ENCODE data around the gene KAT6B. TPM values are rescaled to one million over a fixed set of nuclear protein-coding genes. Genes with fewer than 3 reads are reported as not detected.
"Not testable (repeated sequence)": the region's sequence is repeated elsewhere in the genome, so short reads cannot be mapped to it uniquely, and the experiment has no call there.

The KAT6B gene
- total RNA-seq, 1 donor from 2014 or later: 48.3 TPM

DNA sequence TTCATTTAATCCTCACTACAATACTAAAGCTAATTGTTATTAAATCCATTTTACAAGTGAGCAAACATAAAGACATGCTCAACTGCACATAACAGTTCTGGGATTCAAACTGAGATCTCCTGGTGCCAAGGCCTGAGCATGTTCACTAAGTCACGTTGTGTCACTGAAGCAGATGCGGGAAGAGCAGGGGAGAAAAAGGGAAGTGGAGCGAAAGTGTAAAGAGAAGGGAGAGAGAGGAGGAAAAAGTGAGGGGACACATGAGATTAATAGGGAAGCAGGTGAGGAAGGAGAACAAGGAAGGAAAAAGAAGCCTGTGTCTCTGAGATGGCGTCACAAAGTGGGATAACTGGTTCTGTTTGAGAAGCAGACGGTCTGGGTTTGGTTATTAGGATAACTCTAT lies 38.9 kb upstream of the KAT6B start:
- Mint-ChIP-seq H3K27ac (no peak overlapping the region), H3K4me1 (ENCODE audit: unreplicated experiment) (peaks cover under 1% of the 10 kb centered on the region), H3K27me3 (no peaks in the 10 kb centered on the region), H3K36me3 (no peaks in the 10 kb centered on the region), H3K4me3 (no peak overlapping the region), H3K9me3 (peaks cover 11% of the 10 kb centered on the region)
- no peak for DNase-seq (ENCODE audit: extremely low spot score, unreplicated experiment)
- TF ChIP-seq, protein P1, sequence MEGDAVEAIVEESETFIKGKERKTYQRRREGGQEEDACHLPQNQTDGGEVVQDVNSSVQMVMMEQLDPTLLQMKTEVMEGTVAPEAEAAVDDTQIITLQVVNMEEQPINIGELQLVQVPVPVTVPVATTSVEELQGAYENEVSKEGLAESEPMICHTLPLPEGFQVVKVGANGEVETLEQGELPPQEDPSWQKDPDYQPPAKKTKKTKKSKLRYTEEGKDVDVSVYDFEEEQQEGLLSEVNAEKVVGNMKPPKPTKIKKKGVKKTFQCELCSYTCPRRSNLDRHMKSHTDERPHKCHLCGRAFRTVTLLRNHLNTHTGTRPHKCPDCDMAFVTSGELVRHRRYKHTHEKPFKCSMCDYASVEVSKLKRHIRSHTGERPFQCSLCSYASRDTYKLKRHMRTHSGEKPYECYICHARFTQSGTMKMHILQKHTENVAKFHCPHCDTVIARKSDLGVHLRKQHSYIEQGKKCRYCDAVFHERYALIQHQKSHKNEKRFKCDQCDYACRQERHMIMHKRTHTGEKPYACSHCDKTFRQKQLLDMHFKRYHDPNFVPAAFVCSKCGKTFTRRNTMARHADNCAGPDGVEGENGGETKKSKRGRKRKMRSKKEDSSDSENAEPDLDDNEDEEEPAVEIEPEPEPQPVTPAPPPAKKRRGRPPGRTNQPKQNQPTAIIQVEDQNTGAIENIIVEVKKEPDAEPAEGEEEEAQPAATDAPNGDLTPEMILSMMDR (conservative IDR thresholded peaks at IDR 0.05): no peak

DNA sequence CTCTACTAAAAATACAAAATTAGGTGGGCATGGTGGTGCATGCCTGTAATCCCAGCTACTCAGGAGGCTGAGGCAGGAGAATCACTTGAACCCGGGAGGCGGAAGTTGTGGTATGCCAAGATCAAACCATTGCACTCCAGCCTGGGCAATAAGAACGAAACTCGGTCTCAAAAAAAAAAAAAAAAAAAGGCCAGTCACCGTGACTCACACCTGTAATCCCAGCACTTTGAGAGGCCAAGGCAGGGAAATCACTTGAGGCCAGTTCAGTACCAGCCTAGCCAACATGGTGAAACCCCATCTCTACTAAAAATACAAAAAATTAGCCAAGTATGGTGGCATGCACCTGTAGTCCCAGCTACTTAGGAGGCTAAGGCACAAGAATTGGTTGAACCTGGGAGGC lies 34.4 kb upstream of the KAT6B start:
- not testable (repeated sequence) for H3K4me1 Mint-ChIP-seq (ENCODE audit: unreplicated experiment); H3K27ac Mint-ChIP-seq; H3K27me3 Mint-ChIP-seq; H3K9me3 Mint-ChIP-seq; DNase-seq (ENCODE audit: extremely low spot score, unreplicated experiment); H3K4me3 Mint-ChIP-seq; H3K36me3 Mint-ChIP-seq

DNA sequence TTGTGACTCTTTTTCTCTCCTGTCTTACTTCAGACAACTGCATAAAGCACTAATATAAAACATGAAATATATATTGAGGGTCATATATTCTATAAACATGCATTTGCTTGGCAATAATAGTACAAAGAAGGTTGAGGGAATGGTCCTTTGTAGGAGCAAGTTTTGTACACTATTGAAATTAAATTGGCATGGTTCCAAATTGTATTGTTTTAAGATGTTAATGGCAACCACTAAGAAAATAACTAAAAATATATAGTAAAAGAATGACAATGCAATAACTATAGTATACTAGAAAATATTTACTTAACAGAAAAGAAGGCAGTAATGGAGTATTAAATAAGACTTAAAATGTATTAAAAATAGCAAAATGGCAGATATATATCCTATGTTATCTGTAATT lies 33.7 kb upstream of the KAT6B start:
- Mint-ChIP-seq H3K27me3 (no peaks in the 10 kb centered on the region), H3K4me1 (ENCODE audit: unreplicated experiment) (no peaks in the 10 kb centered on the region), H3K27ac (no peak overlapping the region), H3K9me3 (no peaks in the 10 kb centered on the region), H3K4me3 (no peak overlapping the region), H3K36me3 (no peaks in the 10 kb centered on the region)
- TF ChIP-seq, protein P1 (conservative IDR thresholded peaks at IDR 0.05): no peak
- no peak for DNase-seq (ENCODE audit: extremely low spot score, unreplicated experiment)

DNA sequence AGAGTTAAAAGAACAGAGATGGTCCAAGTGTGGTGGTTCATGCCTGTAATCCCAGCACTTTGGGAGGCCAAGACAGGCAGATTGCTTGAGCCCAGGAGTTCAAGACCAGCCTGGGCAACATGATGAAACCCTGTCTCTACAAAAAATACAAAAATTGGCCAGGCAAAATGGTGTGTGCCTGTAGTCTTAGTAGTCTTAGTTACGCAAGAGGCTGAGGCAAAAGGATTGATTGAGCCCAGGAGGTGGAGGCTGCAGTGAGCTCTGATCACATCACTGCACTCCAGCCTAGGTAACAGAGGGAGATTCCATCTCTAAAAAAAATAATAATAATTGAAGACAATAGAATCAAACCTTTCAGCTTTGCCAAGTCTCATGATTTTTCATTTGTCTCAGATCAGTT lies 33.2 kb upstream of the KAT6B start:
- not testable (repeated sequence) for DNase-seq (ENCODE audit: extremely low spot score, unreplicated experiment); H3K27ac Mint-ChIP-seq; H3K36me3 Mint-ChIP-seq; H3K27me3 Mint-ChIP-seq; H3K9me3 Mint-ChIP-seq; H3K4me3 Mint-ChIP-seq; H3K4me1 Mint-ChIP-seq (ENCODE audit: unreplicated experiment)

DNA sequence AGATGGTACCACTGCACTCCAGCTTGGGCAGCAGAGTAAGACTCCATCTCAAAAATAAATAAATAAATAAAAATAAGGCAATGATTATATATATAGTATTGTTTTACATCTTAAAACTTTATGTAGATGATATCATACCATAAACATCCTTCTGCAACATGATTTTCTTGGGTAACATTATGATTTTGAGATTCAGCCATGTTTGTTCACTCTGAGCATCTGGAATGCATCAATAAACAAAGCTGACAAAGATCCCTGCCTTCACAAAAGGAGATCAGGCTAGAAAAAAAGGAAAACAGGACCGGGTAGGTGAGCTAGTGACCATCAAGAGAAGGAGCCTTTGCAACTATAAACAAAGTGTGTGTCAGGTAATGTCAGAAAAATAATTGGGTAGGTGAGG lies 31.9 kb upstream of the KAT6B start:
- TF ChIP-seq, protein P1 (conservative IDR thresholded peaks at IDR 0.05): no peak
- H3K27me3 Mint-ChIP-seq: no peaks in the 10 kb centered on the region
- DNase-seq (ENCODE audit: extremely low spot score, unreplicated experiment): no peak
- H3K27ac Mint-ChIP-seq: no peak overlapping the region
- no peak overlapping the region for H3K4me3 Mint-ChIP-seq
- H3K4me1 Mint-ChIP-seq (ENCODE audit: unreplicated experiment): no peaks in the 10 kb centered on the region
- no peaks in the 10 kb centered on the region for H3K36me3 Mint-ChIP-seq
- no peaks in the 10 kb centered on the region for H3K9me3 Mint-ChIP-seq

DNA sequence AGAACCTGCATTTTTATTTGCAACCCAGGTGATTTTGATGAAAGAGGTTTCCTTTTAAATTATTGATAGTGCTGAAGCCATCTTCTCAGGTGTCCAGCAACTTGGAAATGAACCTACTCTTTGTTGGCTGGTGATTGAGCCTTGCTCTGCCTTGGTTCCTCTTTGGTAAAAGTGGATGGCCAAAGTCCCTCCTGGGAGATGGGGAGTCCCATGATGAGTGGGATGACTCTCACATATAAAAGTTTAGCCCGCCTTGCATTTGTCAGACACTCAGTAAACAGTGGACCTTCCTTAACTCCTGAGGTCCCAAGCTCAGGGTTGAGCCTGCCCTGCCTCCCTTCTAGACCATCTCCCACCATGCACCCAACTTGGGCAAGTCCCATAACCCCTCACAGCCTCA lies 28.9 kb upstream of the KAT6B start:
- Mint-ChIP-seq H3K27ac (no peak overlapping the region), H3K27me3 (no peaks in the 10 kb centered on the region), H3K9me3 (no peaks in the 10 kb centered on the region), H3K4me1 (ENCODE audit: unreplicated experiment) (no peaks in the 10 kb centered on the region), H3K36me3 (peaks cover 3% of the 10 kb centered on the region), H3K4me3 (no peak overlapping the region)
- TF ChIP-seq, protein P1 (conservative IDR thresholded peaks at IDR 0.05): no peak
- no peak for DNase-seq (ENCODE audit: extremely low spot score, unreplicated experiment)

DNA sequence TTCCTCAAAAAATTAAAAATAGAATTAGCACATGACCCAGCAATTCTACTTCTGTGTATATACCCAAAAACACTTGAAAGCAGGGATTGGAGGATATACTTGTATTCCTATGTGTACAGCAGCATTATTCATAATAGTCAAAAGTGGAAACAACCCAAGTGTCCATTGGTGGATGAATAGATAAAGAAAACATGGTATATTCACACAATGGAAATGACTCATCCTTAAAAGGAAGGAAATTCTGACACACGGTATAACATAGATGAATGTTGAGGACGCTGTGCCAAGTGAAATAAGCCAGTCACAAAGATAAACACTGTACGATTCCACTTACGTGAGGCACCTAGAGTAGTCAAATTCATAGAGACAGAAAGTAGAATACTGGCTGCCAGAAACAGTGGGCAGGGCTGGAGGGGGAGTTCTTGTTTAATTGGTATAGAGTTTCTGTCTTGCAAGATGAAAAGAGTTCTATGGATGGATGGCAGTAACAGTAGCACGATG lies 26.6 kb upstream of the KAT6B start:
- Mint-ChIP-seq H3K4me1 (ENCODE audit: unreplicated experiment) (no peaks in the 10 kb centered on the region), H3K27ac (no peak overlapping the region), H3K4me3 (no peak overlapping the region), H3K36me3 (peaks cover 3% of the 10 kb centered on the region), H3K9me3 (no peaks in the 10 kb centered on the region), H3K27me3 (no peaks in the 10 kb centered on the region)
- DNase-seq (ENCODE audit: extremely low spot score, unreplicated experiment): no peak
- TF ChIP-seq, protein P1 (conservative IDR thresholded peaks at IDR 0.05): no peak
